ENCODE data around the gene PYCR2.

The PYCR2 gene

DNA sequence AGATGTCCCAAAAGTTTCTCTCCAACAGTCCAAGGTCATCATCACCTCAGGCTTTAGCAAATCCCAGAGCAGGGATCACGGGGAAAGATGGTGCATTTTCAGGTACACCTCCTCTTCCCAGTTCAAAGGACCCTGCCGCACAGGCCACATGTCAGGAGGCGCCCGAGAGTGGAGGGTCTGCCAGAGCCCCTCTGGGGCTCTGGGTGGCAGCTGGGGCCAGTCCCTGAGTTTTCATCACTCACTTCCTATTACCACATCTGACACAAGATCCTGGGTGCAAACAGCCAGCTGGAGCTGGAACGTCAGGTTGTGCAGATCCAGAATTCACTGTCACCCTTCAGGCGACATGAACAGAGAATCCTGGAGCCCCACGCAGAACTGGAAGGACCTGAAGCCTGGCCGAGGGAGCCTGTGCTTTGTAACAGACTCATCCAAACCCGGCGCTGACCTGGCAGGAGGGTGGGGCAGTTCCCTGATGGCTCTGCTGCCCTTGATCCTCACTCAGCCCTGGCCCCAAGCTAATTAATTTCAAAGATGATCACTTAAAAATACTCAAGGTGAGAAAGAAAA lies 50.7 kb downstream of the PYCR2 start:
- no peak for DNase-seq

DNA sequence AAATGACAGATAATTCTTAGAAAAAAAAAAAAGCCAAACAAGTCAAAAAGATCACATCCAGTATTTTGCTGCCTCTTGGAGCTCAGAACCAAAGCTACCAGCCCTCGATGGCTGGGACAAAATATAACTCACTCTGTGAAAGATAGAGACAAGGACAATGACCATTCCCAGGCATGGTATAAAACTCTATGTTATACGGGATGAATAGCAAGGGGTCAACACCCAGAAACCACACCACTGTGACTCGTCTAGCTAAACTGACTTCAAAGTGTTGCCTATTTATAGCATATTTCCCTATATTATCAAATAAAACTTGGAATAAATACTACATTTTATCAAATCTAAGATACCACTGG lies 52.0 kb downstream of the PYCR2 start:
- no peak for DNase-seq

DNA sequence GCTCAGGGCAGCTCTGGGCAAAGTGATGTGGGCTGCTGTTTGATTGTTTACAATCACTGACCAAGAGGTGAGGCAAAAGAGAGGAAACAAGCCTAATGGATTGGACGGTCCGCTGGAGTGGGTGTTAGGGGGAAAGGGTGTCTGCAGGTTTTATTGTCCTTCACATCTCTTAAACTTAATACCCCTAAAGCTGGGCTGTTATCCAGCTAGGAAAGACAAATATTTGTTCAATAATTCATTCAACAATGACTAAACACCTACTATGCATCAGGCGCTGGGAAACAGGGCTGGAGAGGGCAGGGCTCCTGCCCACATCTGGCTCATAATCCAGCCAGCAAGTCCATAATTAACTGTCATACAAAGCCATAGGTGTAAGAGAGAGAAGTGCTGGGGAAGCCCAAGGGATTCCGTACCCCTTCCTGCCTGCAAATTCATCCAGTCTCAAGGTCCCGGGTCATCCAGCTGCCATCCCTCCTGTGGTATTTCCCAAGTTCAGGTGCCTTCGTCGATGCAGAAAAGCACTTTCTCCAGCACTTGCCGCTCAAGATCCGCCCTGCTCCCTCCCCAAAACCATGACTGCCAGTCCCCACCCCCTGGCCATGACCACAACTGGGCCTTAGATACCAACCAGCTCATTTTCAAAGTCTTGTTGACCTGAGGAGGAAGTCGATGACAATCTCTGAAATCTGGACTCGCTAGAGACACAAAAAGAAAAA lies 52.5 kb downstream of the PYCR2 start:
- no peak for DNase-seq

DNA sequence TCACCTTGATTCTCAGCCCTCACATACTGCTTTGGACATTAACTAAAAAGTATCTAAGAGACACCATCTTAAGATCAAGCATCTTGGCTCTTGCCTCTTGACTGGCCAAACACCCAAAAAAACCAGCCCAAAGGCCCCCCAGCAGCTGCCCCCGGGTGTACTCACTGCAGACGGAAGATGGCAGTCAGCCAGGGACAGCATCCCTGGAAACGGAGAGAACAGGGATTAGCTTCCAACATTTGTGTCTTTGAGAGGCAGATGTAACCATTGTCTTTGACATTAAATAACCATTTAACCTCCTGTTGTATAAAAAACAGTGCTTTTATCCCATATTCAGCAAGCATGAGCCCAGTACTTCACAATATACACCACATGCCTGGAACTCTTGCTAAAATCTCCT lies 53.1 kb downstream of the PYCR2 start:
- no peak for DNase-seq

Measured in stimulated activated CD4-positive, alpha-beta T cell treated with anti-CD3 and anti-CD28 coated beads, Interleukin-4, amount 100 ng/mL, for 1 hour (primary cell).